HG02852 (cell line): ENCODE data around the gene SPACA6.

Source experiments
- ATAC-seq: cut with Tn5 transposase; IDR thresholded peaks from one replicate; pipeline ENCODE4 v1.9.1; 2021; ENCODE audit warnings: mild to moderate bottlenecking, moderate library complexity; ENCODE audit not compliant: unreplicated experiment

Gene SPACA6

GRCh38 chr19:51688671-51689571 is 4.2 kb upstream of the SPACA6 start:
- ATAC-seq, result no peak

GRCh38 chr19:51689751-51690453 is 3.2 kb upstream of the SPACA6 start:
- ATAC-seq, result no peak

GRCh38 chr19:51690454-51691073 is 2.6 kb upstream of the SPACA6 start:
- no peak for ATAC-seq

- ATAC-seq, result no peak
Observed at GRCh38 chr19:51691074-51691583, 2.0 kb upstream of the SPACA6 start.

- no peak for ATAC-seq
Observed at GRCh38 chr19:51691584-51692428, 1.3 kb upstream of the SPACA6 start.

GRCh38 chr19:51692468-51692867 is 662 bp upstream of the SPACA6 start:
- ATAC-seq, result no peak

GRCh38 chr19:51693819-51694218 is 689 bp downstream of the SPACA6 start:
- no peak for ATAC-seq

- no peak for ATAC-seq
Observed at GRCh38 chr19:51694318-51695085, 1.4 kb downstream of the SPACA6 start.

GRCh38 chr19:51695088-51695487 is 2.0 kb downstream of the SPACA6 start:
- no peak for ATAC-seq

- no peak for ATAC-seq
Observed at GRCh38 chr19:51695702-51696315, 2.7 kb downstream of the SPACA6 start.

GRCh38 chr19:51696606-51697005 is 3.5 kb downstream of the SPACA6 start:
- no peak for ATAC-seq

GRCh38 chr19:51697169-51697776 is 4.1 kb downstream of the SPACA6 start:
- ATAC-seq, result no peak

GRCh38 chr19:51698296-51698695 is 5.2 kb downstream of the SPACA6 start:
- no peak for ATAC-seq

GRCh38 chr19:51699170-51699569 is 6.0 kb downstream of the SPACA6 start:
- ATAC-seq, result no peak

- ATAC-seq, result no peak
Observed at GRCh38 chr19:51701468-51702100, 8.5 kb downstream of the SPACA6 start.

- ATAC-seq, result no peak
Observed at GRCh38 chr19:51702103-51702824, 9.1 kb downstream of the SPACA6 start.

GRCh38 chr19:51702825-51703574 is 9.9 kb downstream of the SPACA6 start:
- ATAC-seq, result no peak
